GM18868 (cell line): ENCODE data around the gene MEIS2.
"Not testable (repeated sequence)": the region's sequence is repeated elsewhere in the genome, so short reads cannot be mapped to it uniquely, and the experiment has no call there.

Experiments
- ATAC-seq: cut with Tn5 transposase; IDR thresholded peaks from one replicate; pipeline ENCODE4 v1.9.1; 2021; ENCODE audit warnings: mild to moderate bottlenecking, moderate library complexity; ENCODE audit not compliant: unreplicated experiment

The MEIS2 gene

DNA sequence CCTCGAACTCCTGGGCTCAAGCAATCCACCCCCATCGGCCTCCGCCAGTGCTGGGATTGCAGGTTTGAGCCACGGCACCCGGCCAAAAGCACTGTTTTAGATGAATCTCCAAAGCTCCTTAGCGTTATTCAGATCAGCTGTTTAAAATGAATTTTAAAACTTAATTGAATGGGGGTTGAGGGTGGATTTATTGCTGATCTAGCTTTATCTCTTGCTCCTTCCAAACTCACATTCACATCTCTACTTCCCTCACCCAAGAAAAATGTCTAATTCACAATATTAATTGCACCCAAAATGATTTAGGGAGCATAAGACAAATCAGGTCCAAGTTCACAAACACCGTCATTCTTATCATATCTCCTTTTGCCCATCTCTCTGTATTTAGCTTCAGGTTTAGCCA lies 89.8 kb downstream of the MEIS2 start:
- ATAC-seq = no peak

DNA sequence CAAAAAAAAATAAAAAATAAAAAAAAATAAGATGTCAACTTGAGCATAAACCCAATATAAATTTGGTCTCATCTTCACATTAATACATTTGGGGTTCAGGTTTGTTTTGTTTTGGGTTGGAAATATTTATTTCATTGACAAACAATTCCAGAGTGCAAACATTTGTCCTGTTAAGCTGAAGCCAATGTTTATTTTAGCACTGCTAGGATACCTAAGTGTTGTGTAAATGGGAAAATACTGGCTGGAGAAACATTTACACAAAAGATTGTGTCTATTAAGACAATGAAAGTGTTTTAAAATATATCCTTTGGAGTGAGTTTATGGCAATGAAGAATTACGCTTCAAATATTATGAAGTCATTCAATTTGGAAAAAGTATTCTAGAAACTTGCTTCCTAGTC lies 91.1 kb downstream of the MEIS2 start:
- ATAC-seq = no peak

DNA sequence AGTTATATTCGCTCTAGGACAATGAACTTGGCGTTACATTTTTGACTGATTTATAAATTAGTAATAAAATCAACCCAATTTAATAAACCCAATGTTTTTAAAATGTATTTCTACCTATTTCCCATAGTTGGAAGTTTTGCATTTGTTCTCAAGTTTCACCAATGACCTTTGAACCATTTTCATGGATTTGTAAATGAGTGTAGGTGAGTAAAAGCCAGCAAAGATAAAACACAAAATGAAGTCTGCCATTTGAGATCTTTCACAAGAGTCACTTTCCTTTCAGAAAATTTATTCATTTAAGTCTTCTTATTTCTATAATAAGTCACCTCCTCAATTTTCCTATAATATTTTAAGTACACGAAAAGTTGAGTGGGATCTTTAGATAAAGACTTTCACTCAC lies 92.1 kb downstream of the MEIS2 start:
- ATAC-seq = no peak

DNA sequence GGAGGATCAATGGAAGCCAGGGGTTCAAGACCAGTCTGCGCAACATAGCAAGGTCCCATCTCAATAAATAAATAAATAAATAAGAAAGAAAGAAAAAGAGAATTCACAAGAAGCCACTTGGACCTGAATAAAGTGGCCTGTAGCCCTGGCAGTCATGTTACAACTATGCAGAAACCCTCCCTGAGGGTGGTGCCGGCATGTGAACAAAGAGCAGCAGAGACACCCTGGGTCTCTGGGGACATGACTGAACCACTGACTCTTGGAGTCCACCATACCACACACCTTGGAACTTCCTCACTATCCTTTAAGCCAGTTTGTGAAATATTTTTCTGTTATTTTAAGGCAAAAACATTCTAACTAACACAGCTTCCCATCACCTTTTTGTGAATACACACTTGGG lies 93.0 kb downstream of the MEIS2 start:
- no peak for ATAC-seq

DNA sequence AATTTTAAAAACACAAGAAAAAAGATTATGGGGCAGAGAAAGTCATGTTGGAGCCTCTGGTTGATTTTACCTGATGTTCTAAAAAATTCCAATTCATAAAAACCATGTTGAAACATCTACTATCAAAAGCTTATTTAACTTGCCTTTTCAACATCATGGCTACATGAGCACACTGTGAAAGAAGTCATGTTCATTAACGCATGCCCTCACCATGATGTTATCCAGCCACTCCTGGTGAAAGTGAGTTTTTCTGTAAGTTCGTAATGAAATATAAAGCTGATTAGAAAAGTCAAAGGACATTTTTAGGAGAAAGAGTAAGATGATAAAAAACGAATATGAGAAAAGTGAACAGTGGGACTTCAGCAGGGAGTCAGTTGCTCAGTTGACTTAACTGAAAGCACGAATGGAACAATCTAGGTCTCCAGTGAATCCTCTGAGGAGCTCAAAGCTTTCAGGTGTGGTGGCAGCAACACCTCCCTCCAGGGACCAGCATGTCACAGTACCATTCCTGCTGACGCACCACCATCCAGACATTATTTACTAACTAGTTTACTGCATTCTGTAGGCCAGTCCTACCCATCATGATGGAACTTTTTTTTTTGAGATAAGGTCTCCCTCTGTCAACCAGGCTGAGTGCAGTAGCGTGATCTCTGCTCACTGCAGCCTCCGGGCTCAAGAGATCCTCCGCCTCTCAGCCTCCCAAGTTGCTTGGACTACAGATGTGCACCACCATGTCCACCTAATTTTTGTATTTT lies 95.2 kb downstream of the MEIS2 start:
- ATAC-seq = no peak

DNA sequence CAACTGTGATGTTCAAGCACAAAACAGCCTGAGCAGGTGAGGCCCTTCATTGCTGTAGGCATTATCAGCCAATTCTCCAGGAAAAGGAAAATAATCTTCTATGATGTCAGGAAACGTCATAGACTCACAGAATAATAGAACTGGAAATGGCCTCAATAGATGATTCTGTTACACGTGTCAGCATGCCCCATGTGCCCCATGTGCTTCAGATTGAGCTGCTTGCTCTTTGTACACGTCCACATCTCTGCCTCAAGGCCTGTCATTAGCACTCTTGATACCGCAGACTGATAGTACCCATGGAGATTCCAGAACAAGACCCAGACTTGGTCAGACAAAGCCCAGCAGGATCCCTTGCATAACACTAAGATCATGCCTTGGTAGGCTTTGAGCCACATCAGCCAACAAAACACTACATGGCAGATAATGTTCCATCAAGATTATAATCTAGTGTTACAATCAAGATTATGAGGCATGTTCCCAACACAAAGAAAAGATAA lies 95.9 kb downstream of the MEIS2 start:
- ATAC-seq = no peak

DNA sequence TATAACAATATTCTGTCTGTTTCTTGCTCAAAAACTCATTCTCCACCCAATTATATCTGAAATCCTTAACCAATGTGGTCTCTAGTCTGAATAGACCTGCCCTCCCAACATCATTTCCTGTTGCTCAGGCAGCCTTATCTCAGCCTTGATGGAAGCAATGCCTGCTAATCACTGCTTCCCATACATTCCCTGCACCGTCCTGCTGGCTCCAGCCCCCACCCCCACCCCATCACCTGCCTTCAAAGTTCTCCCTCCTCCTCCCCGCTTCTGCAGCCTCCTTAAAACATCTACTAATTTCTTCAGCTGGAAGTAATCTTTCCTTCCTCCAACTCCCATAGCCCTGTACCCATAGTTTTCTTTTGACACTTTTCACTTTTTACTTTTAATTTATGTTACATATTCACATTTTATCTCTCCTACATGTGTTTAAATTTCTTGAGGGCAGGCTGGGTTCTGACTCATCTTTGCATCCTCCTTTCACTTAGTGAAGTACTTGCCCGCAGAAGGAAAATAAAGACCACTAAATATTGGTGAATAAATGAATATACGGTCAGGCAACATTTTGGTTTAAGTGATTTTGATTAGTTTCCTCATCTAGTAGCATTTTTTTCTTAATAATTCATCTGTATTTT lies 98.2 kb downstream of the MEIS2 start:
- ATAC-seq = no peak

DNA sequence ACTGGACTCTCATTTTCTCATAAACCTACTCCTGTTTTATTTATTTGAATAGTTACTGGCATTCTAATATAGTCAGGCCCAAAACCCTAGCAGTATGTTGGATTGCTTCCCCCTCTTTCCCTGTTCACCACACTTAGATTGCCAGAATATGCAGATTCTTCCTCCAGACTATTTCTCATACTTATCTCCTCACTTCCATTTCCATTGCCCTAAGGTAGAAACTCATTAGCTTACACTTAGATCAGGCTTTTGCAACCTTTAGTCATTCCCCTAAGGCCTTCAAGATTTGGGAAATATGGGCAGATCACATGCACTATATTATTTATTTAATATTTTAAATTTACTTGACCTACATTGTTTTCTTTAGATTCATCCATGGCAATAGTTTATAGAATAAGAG lies 98.9 kb downstream of the MEIS2 start:
- no peak for ATAC-seq

DNA sequence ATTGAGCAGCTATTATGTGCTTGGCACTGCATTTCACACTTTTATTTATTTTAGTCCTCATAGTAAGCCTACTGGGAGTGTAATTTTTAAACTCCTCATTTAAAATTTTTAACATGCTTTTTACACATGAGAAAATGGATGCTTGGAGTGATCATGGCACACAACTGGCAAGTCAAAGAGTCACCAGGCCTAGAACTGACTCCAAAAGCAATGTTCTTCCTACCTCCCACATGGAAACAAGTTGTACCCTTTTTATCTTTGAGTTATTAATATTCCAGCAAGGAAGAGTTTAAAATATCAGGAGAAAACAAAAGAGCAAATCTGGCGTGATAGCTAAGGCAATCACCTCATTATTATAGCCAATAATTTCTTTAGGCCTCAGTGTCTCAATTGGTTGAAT lies 100.6 kb downstream of the MEIS2 start:
- ATAC-seq = no peak

DNA sequence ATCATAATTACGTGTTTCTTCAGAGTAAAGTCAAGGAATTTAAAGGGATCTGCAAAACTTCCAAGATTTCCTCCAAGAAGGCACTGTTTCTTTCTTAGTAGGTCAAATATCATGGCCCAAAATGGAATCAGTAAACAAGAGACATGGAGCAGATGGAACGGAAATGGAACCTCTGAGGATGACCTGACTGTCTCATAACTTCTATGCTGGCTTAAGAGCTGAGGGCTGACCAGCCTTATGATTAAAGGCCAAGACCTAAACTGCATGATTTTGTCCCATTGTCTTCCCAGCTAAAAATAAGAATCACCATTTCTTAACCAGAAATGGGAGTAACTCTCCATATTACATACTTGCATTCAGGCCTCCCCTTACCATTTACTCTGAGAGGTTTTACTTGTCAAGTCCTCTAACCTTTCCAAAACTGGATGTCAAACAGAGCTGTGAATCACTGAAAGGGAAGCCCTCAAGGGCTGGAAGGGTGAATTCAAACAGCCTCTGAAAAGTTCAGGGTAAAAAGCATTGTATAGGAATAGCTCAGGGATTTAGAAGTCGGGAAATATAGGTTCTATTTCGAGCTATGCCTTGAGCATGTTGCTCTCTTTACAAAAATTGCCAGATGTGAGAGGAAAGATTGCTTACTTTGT lies 103.7 kb downstream of the MEIS2 start:
- no peak for ATAC-seq

DNA sequence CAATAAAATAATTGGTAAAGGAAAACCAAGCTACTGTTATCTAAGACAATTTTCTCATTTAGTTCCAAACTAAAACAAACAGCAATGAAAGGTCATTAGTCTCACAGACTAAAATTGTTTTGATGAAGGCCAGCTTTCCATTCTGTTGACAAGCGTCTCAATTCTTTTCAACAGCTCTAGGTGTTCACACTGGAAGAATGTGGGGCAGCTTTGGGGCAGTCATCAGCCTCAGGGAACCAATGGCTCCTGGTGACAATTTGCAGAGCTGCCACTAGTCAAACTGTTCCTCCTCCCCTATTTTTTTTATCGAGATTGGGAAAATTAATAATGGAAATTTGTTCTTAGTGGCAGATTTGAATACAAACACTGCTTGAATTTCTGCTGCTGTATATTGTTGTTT lies 104.2 kb downstream of the MEIS2 start:
- ATAC-seq = no peak

DNA sequence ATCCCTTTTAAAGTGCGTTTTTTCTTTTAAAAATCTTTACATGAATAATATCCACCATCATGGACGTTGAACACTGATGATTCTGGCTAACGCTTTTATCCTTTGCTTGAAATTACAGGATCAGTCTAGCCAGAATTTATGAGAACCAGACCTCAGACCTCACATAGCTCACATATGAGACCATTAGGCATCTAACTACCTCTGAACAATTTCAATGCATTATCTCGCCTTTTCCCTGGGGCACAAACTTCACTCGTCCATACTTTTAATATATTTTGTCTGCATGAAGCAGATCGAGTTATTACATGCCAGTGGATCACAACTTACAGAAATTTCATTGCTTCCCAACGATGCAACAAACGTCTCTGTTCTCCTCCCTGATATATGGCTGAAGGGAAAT lies 105.6 kb downstream of the MEIS2 start:
- no peak for ATAC-seq

DNA sequence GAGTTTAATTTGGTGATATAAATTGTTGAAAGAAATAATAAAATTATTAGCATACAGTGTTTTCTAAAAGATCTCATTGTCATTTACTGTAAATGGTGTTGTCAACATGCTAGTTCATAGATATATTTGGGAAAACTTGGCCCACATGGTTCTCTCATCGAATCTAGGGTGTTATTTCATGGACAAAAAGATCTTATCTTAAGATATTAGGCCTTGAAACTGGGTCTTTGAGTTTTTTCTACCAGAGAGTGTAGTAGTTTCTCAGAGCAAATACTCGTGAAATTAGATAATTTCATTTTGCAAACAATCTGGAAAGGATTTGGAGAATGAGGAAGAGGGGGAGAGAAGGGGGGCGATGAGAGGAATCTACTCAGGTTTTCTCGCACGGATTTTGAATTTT lies 107.9 kb downstream of the MEIS2 start:
- no peak for ATAC-seq

DNA sequence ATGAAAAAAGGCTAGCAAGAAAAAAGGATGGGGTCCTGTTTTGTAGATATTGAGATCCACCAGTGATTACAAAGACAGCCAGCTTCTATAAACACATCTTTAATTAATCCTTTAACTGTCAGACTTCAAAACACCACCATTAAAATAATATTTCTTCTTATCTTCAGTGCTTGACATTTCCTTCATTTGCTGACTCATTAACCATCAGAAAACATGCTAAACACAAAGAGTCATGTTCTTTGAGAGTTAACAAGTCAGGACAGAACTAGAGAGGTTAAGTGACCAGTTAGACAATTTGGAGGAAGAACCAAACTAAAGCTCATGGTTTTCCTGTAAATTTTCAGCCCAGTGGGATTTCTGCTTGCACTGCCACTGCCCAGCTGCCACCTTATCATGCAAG lies 111.4 kb downstream of the MEIS2 start:
- ATAC-seq = no peak

DNA sequence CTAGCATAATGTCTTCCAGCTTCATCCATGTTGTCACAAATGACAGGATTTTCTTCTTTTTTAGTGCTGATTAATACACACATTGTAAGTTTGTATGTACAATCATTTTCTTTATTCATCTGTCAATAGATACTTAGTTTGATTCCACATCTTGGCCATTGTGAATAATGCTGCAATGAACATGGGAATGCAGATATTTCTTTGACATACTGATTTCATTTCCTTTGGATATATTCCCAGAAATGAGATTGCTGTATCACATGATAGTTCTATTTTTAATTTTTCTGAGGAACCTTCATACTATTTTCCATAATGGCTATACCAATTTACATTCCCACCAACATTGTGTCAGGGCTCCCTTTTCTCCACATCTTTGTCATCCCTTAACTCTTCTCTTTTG lies 117.9 kb downstream of the MEIS2 start:
- ATAC-seq = no peak

DNA sequence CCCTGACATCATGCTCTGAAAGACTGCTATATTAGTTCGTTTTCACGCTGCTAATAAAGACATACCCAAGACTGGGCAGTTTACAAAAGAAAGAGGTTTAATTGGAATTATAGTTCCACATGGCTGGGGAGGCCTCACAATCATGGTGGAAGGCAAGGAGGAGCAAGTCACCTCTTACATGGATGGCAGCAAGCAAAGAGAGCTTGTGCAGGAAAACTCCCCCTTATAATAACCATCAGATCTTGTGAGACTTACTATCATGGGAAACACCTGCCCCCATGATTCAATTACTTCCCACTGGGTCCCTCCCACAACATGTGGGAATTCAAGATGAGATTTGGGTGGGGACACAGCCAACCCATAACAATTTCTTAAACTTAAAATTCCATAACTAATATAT lies 120.1 kb downstream of the MEIS2 start:
- ATAC-seq = not testable (repeated sequence)

DNA sequence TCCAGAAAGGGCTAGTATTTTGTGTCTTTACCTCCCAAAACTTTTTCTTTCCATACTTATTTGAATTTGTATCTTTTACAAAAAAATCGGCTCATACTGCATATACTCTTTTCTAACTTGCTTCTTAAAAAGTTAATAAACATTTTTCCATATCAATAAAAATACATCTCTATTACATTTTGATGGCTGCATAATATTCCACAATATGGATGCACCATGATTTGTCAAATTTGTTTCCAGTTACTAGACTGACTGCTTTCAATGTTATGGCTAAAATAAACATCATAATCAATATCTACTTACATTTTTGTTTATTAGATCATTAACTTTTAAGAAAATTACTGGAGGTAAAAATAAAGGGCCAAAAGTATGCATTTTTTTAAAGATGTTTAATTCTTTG lies 121.7 kb downstream of the MEIS2 start:
- no peak for ATAC-seq

DNA sequence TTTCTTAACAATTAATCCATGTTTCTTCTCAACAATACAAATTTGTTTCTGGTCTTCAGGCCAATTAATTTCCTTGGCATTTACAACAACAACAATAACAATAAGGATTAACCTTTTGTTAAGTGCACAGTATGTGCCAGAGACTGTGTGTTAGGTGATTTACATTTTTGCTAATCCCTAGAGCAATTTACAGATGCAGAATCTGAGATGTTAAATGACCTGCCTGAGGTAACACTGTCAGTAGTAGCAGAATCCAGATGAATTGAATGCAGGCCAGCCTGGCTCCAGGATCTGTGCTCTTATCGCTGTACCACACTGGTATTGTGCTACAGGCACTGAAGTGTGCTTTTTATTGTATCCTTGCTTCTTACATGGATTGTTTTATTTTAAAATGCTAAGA lies 122.2 kb downstream of the MEIS2 start:
- ATAC-seq = no peak

DNA sequence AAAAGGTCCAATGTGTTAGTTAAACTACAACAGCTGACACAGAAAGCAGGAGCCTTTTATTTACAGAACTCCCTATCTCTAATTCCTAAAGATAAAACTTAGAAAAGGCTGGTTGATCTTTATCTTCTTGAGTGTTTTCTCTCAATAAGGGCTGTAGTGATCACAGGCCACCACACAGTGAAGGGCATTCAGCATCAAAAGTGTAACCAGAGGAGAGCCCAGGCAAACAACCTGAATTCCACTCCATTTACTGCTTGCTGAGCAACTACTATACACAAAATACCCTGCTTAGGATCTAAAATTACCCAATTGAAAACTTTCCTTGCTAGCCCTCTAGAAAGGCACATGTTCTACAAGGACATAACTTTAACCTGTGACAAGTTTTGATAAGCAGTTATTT lies 122.7 kb downstream of the MEIS2 start:
- ATAC-seq = no peak

DNA sequence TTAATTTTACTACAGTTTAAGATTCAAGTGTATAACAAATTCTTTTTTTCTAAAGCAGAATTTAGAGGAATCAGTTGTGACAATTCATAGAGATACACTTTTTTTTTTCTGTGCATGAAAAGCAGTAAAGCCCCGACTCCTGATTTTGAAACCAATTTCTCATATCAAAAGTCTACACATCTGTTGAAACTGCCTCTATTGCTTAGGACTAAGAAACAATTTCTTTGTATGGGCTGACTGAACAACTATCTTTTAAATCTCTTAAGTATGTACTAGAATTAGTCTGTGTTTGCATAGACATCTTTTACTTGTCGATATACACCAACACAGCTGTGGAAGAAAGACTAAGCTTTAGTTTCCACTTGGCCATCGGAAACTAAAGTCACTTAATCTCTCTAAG lies 127.6 kb downstream of the MEIS2 start:
- ATAC-seq = no peak

DNA sequence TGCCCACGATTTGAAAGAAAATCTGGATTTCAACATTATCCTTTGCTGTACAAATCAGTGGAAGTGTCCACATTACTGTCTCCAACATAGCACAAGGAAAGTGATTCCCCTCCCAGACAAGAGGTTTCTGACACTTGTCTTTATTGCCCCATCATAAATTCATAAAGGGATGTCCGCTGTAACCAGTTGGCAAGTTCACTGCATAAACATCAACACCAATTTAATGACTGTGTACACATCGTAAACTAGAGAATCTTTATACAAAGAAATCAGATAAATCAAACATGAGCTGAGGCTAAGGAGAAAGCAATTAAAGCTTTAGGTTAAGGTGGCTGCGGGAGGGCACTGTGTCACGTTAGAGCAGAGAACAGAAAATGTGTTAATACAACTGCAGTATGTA lies 129.8 kb downstream of the MEIS2 start:
- no peak for ATAC-seq

DNA sequence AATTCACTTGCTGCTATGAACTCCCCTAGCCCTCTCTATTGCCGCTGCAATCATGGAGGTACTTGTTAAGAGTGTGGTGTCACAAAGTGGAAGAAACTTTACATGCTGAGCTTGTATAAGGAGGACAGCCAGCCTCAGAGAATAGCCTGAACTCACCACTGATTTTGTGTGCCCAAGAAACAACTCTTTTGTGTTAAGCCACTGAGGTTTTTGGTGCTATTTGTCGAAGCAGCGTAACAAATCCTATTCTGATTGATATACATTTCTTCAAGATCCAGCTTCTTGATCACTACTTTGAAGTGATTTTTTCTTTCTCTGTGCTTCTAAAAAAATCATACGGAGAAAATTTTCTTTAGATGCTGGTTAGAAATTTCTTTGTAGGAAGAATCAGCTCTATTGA lies 132.4 kb downstream of the MEIS2 start:
- ATAC-seq = no peak
